Stimulated activated memory B cell treated with anti-CD40 and anti-IgM and Interleukin-4, amounts not matched to agents 10 μg/mL and 1 μg/mL and 100 μg/mL, for 72 hours (primary cell): Measurements from ENCODE around the gene CCR3.

Experiments
- ATAC-seq: fragments of 150-1000 bp; cut with Tn5 transposase; 2 replicates; pipeline ENCODE4 v1.10.0; 2021
- H3K27ac Mint-ChIP-seq: one replicate; pipeline ENCODE4 v1.8.0; 2022; ENCODE audit warnings: mild to moderate bottlenecking, mixed read lengths
- H3K27me3 Mint-ChIP-seq: one replicate; pipeline ENCODE4 v1.8.0; 2022; ENCODE audit warnings: mixed read lengths
- H3K36me3 Mint-ChIP-seq: one replicate; pipeline ENCODE4 v1.8.0; 2022; ENCODE audit warnings: mixed read lengths
- H3K4me1 Mint-ChIP-seq: one replicate; pipeline ENCODE4 v1.8.0; 2022; ENCODE audit warnings: mixed read lengths
- H3K4me3 Mint-ChIP-seq: one replicate; pipeline ENCODE4 v1.8.0; 2022; ENCODE audit warnings: mild to moderate bottlenecking, moderate library complexity, mixed read lengths
- H3K9me3 Mint-ChIP-seq: one replicate; pipeline ENCODE4 v1.8.0; 2022; ENCODE audit warnings: mixed read lengths

Gene CCR3

DNA sequence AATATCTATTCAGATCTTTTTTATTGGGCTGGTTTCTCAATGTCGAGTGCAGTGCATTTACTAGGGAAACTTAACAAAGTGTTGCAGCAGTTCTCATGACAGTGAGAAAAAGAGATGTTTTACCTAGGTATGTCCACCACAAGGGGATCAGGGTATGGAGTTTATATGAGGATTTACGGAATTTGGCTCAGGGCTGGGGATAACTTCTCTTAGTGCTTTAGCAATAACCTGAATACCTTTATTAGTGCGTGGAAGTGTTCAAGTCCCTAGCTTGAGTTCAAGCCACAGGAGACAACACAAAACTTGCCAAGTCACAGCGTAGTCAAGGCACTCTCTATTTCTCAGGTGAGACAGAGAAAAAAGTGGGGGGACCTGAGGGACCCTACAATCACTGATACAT lies 3.9 kb upstream of the CCR3 start:
- H3K36me3 Mint-ChIP-seq = no peaks in the 10 kb centered on the region
- no peak overlapping the region for H3K27ac Mint-ChIP-seq
- ATAC-seq = no peak
- H3K27me3 Mint-ChIP-seq = no peaks in the 10 kb centered on the region
- H3K4me3 Mint-ChIP-seq = no peak overlapping the region
- peaks cover 18% of the 10 kb centered on the region for H3K4me1 Mint-ChIP-seq
- H3K9me3 Mint-ChIP-seq = no peaks in the 10 kb centered on the region

DNA sequence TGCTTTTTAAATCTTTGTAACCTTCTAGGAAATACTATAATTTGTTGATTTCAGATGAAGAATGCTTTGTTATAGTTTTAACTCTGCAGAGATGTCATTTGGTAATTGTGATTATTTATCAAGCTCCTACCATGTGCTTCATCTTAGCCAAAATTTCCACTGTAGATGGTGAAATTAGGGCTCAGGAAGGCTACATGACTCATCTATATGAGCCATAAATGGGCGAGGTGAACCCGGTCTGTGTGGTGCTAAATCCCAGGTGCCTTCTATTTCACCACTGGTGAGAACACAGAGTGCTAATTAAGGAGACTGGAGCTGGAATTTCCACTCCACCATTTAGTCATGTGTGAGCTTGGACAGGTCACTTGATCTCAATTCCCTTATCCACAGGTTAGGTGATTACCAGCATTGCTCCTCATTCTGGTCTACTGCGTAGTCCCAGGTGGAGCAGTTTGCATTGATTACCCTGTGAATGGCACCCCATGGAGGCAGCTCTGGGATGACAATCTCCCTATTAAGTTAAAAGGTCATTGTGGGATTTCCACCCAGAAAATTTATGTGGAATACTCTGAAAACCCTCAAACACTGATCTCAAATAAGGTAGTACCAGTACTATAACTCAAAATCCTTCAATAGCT lies 2.8 kb upstream of the CCR3 start:
- Mint-ChIP-seq H3K27me3 (no peaks in the 10 kb centered on the region), H3K4me3 (no peak overlapping the region), H3K36me3 (no peaks in the 10 kb centered on the region), H3K27ac (no peak overlapping the region), H3K4me1 (peaks cover 18% of the 10 kb centered on the region), H3K9me3 (no peaks in the 10 kb centered on the region)
- ATAC-seq = no peak

DNA sequence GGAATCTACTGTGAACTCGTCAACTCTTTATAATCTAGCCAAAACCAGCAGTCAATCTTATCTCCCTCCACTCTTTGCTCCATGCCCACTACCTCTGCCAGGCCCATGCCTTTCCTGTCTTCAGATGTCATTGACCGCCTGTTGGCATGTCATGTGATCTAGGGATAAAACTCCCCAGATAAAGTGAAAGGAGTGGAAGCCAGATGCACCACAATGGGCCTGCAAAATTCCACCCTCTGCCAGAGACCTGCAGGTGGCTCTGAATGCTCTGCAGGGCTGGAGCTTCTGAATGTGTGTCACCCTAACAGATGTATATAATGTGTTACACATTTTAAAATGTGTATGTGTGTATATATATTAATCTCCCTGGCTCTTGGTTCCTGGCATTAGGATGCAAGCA lies 2.3 kb upstream of the CCR3 start:
- Mint-ChIP-seq H3K4me1 (peaks cover 18% of the 10 kb centered on the region), H3K9me3 (no peaks in the 10 kb centered on the region), H3K4me3 (no peak overlapping the region), H3K36me3 (no peaks in the 10 kb centered on the region), H3K27ac (no peak overlapping the region), H3K27me3 (no peaks in the 10 kb centered on the region)
- ATAC-seq = no peak

DNA sequence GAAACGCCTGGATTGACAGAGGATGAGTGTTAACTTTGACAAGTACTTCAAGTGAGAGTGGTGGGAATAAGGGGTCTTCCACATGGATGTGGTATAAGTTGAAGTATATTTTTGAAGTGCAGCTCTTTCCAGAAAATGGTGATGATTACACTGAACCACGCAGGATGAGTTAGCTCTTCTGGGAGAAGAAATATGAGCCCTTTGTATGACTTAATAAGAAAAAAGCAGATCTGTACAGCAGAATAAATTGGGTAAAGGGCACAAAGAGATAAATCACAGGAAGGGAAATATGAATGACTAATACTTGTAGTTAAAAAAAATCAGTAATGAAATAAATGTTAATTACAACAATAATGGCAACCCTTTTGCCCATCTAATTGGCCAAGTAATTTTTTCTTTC lies 1.3 kb downstream of the CCR3 start:
- no peak overlapping the region for H3K4me3 Mint-ChIP-seq
- H3K9me3 Mint-ChIP-seq = no peaks in the 10 kb centered on the region
- no peak for ATAC-seq
- no peaks in the 10 kb centered on the region for H3K27me3 Mint-ChIP-seq
- peaks cover 8% of the 10 kb centered on the region for H3K4me1 Mint-ChIP-seq
- no peaks in the 10 kb centered on the region for H3K36me3 Mint-ChIP-seq
- no peak overlapping the region for H3K27ac Mint-ChIP-seq

DNA sequence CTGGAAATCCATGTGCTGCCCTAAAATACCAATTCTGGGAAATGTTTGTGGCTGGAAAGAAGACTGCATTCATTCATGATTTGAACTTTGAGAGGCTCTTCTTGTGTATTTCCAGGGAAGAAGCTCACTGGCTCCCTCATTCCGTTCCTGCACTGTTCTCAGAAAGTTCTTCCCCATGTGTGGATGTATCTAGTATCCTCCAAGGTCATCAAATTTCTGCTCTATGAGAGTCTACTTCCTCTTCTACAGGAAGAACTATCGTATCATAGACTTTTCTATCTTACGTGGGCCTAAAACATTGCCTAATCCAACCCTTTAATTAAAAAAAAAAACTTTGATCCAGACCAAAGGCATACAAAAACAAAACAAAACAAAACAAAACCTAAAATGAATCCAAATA lies 2.9 kb downstream of the CCR3 start:
- Mint-ChIP-seq H3K36me3 (no peaks in the 10 kb centered on the region), H3K4me3 (no peak overlapping the region), H3K9me3 (no peaks in the 10 kb centered on the region), H3K27ac (no peak overlapping the region), H3K4me1 (peaks cover 8% of the 10 kb centered on the region), H3K27me3 (no peaks in the 10 kb centered on the region)
- no peak for ATAC-seq

DNA sequence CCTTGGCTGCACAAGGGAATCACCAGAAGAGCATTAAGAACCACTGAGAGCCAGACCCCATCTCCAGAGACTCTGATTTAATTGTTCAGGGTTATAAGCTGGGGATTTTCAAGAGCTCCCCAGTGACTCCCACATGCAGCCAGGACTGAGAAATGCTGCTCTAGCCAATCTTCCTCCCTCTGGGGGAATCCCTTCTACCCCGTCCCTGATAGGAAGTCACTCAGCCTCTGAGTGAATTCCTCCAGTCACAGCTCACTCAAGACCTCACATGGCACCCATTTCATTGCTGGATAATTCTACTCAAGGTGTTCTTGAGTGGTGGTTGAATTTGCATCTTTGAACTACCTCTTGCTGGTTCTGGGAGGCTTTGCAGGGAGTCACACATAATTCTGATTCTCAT lies 10.7 kb downstream of the CCR3 start:
- no peak overlapping the region for H3K27ac Mint-ChIP-seq
- H3K27me3 Mint-ChIP-seq = peaks cover 11% of the 10 kb centered on the region
- no peaks in the 10 kb centered on the region for H3K36me3 Mint-ChIP-seq
- peaks cover 7% of the 10 kb centered on the region for H3K4me1 Mint-ChIP-seq
- H3K9me3 Mint-ChIP-seq = no peaks in the 10 kb centered on the region
- peak; percentile 76 for ATAC-seq
- no peak overlapping the region for H3K4me3 Mint-ChIP-seq

DNA sequence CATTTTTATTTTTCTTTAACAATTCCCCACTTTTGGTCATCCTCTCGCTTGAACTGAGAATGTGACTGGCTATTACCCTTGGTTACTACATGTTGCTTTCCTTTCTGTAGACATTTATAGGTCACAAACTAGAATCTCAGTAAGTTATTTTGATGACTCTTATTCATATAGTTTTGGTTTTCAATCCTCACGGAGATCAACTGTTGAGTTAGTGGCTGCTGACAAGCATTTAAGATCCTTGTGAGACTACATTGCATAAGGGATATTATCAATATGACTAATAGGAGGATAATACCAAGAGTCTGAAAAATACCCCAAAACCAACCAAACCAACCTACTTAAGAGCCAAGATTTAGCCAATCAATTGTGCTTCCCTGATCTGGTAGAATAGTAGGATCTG lies 16.3 kb downstream of the CCR3 start:
- no peak overlapping the region for H3K27ac Mint-ChIP-seq
- H3K27me3 Mint-ChIP-seq = peaks cover 11% of the 10 kb centered on the region
- peaks cover 7% of the 10 kb centered on the region for H3K36me3 Mint-ChIP-seq
- ATAC-seq = no peak
- no peaks in the 10 kb centered on the region for H3K4me1 Mint-ChIP-seq
- no peak overlapping the region for H3K4me3 Mint-ChIP-seq
- H3K9me3 Mint-ChIP-seq = peaks cover 7% of the 10 kb centered on the region

DNA sequence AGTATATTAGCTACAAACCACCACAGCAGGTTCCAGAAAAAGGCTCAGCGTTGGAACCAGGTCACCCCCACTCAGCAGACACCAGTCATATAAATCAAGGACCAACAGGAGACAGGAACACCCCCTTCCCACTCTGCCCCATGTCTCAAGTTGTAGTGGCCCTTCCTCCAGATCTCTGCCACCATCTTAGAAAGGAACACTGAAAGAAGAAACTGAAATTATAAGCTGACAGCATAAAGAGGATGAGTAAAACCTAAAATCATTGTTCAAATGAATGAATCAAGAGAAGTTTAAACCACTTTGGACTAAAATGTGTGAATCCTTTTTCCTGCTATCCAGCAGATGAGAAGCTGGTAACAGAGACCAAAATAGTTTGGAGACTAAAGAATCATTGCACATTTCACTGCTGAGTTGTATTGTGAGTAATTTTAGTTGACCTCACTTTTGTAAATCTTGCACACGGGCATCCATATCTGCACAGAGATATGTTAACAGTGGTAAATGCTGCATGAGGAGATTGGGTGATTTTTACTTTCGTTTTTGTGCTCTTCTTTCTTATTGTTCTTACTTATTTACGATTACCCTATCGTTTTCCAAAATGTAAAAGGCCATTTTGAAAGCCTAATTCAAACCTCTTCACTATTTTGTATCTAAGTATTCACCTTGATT lies 19.8 kb downstream of the CCR3 start:
- Mint-ChIP-seq H3K4me3 (no peak overlapping the region), H3K9me3 (peaks cover 7% of the 10 kb centered on the region), H3K27me3 (no peaks in the 10 kb centered on the region), H3K36me3 (peaks cover 7% of the 10 kb centered on the region), H3K4me1 (no peaks in the 10 kb centered on the region), H3K27ac (no peak overlapping the region)
- ATAC-seq = no peak

DNA sequence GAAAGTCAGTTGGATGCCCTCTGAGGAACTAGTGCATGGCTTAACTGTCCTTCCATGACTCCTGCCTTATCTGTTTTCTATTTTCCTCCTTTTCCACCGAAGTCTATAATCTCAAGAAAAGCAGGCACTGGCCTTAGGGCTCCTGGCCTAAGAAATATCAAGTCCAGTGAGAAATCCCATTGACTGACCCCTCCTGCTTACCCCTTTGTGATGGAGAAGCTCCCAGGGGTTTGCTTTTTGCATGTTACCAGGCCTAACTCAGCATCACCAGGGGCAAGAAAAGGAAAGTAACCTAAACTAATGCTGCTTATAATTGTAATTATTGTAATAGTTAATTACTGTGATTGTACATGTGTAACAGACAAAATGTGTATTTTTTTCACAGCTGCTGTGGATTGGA lies 21.7 kb downstream of the CCR3 start:
- Mint-ChIP-seq H3K4me3 (no peak overlapping the region), H3K27ac (no peak overlapping the region)
- no peak for ATAC-seq

DNA sequence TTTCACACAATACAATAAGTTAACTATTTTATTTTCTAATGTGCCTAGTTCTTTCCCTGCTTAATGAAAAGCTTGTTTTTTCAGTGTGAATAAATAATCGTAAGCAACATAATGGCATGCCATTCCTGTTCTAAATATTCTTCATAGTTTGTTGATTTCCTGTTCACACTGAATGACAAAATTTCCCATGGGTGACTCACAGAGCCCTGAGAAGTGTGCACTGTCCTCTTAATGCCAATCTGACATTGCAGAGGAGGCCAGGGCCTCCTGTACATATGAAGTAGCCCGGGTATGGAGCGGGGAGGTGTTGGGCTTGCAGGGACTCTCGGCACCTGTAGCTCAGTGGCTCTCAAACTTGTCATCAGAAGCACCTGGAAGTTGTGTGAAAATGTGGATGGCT lies 24.3 kb downstream of the CCR3 start:
- ATAC-seq = no peak
- no peak overlapping the region for H3K4me3 Mint-ChIP-seq
- no peaks in the 10 kb centered on the region for H3K4me1 Mint-ChIP-seq
- H3K9me3 Mint-ChIP-seq = no peaks in the 10 kb centered on the region
- H3K27ac Mint-ChIP-seq = no peak overlapping the region
- peaks cover 8% of the 10 kb centered on the region for H3K27me3 Mint-ChIP-seq
- H3K36me3 Mint-ChIP-seq = no peaks in the 10 kb centered on the region

More for the DNA sequence above, 21.7 kb downstream of the CCR3 start:
- Mint-ChIP-seq H3K4me1 (no peaks in the 10 kb centered on the region), H3K36me3 (peaks cover 7% of the 10 kb centered on the region), H3K9me3 (peaks cover 7% of the 10 kb centered on the region), H3K27me3 (no peaks in the 10 kb centered on the region)

DNA sequence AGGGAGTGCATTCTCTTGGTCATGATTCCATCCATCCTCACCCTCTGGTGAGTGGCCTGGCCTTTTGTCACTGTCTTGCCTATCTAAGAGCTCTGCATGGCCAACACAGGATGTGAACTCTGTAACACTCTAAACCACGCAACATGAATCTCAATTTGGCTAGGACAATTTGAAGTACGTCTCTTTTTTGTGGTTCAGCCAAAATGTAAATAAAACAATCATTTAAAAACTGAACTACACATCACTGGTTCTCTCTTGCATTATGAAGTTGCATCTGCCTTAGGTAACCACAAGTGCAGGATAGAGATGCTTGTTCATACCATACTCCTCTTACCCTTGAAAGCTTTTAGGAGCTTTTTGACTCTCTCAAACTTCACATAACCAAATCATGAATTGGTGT lies 27.3 kb downstream of the CCR3 start:
- Mint-ChIP-seq H3K4me1 (peaks cover 5% of the 10 kb centered on the region), H3K27me3 (peaks cover 8% of the 10 kb centered on the region), H3K9me3 (no peaks in the 10 kb centered on the region), H3K27ac (no peak overlapping the region), H3K4me3 (no peak overlapping the region), H3K36me3 (no peaks in the 10 kb centered on the region)
- peak; percentile 16 for ATAC-seq

DNA sequence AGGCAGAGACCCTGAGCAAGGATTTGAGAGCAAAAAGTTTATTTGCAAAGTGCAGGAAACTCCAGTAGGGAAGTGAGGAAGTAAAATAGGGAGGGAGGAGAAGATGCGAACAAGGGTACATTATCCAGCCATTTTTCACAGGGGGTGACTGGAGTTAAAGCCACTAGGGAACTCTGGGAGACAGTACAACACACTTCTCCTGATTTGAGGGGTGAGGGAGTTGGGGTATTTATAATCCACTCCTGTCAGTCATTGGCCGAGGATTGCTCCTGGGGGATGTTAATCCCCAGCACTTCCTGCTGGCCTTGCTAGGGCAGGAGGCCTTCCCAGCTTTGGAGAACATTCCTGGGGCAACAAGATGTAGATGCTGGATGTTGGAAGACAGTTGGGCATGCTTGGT lies 28.2 kb downstream of the CCR3 start:
- Mint-ChIP-seq H3K27me3 (peaks cover 8% of the 10 kb centered on the region), H3K4me1 (peaks cover 5% of the 10 kb centered on the region), H3K27ac (no peak overlapping the region), H3K9me3 (no peaks in the 10 kb centered on the region), H3K4me3 (no peak overlapping the region), H3K36me3 (no peaks in the 10 kb centered on the region)
- no peak for ATAC-seq

DNA sequence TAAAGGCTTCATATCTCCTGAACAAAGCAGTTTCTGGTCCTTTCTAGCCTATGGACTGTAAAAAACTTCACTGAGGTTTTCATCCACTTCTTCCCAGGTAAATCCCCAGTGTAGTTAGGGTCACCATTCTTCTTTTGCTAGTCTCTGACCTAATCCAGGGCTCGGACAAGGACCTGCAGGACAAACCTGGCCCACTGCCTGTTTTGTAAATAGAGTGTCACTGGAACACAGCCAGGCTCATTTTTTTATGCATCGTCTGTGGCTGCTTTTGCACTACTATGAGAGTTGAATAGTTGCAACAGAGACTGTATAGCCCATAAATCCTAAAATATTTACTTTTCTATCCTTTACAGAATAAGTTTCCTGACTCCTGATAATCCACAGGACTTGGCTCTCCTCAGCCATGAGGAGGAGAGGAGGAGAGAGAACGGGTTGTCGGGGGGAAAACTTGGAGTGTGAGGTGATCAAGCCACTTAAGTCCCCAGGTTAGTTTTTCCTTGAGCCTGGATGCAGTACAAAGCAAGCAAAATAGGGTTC lies 29.0 kb downstream of the CCR3 start:
- no peaks in the 10 kb centered on the region for H3K9me3 Mint-ChIP-seq
- no peak overlapping the region for H3K4me3 Mint-ChIP-seq
- no peak overlapping the region for H3K27ac Mint-ChIP-seq
- H3K27me3 Mint-ChIP-seq = peaks cover 8% of the 10 kb centered on the region
- peaks cover 6% of the 10 kb centered on the region for H3K4me1 Mint-ChIP-seq
- no peaks in the 10 kb centered on the region for H3K36me3 Mint-ChIP-seq
- ATAC-seq = no peak

DNA sequence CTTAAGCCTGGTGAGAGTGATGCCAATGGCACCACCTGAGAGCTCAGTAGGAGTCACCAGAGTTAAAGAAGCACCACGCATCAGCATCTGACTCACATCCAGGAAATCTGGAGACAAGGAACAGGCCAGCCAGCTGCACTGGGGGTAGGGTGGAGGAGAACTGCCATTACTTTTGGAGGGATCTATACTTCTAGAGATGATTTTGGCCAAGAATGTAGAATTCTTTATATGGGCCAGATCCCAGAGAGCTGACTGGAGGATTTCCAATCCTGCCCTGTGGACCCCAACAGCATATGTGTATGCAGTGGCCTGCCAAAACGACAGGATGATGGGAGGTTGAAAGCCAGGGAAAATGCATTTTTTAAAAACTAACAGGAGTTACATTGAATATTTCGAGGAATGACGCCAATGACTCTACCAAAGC lies 29.8 kb downstream of the CCR3 start:
- Mint-ChIP-seq H3K27me3 (peaks cover 8% of the 10 kb centered on the region), H3K27ac (no peak overlapping the region), H3K36me3 (no peaks in the 10 kb centered on the region), H3K4me1 (peaks cover 12% of the 10 kb centered on the region), H3K9me3 (no peaks in the 10 kb centered on the region), H3K4me3 (no peak overlapping the region)
- ATAC-seq = no peak

DNA sequence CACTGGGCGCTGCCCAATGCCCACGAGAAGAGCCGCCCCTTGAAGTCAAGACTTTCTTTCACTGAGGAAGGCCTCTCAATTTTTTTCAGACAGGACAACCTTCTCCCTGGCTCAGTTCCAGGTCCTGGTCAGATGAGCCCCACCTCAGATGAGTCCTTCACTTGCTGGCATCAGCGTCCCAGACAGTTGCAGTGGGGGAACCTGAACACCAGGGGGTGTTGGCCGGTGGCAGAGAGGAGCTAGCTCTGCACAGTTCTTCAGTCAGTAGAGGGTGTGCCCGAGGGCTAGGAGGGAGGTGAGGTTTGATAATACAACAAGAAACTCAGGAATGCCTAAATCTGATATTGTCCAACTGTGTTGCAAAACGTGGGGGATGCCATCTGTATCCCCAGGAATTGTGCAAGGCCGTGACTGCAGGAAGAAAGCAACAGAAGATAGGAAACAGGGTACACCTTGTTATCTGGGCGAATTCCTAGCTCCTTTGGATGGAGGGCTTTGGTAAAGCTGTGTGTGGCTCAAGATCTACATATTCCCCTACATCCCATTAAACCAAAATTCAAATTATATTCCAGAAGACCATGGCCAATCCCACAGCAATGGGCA lies 34.3 kb downstream of the CCR3 start:
- no peak overlapping the region for H3K27ac Mint-ChIP-seq
- peak; percentile 86 for ATAC-seq
- H3K4me3 Mint-ChIP-seq = no peak overlapping the region
- H3K27me3 Mint-ChIP-seq = no peaks in the 10 kb centered on the region
- H3K9me3 Mint-ChIP-seq = peaks cover 10% of the 10 kb centered on the region
- peaks cover 16% of the 10 kb centered on the region for H3K4me1 Mint-ChIP-seq
- peaks cover 9% of the 10 kb centered on the region for H3K36me3 Mint-ChIP-seq

DNA sequence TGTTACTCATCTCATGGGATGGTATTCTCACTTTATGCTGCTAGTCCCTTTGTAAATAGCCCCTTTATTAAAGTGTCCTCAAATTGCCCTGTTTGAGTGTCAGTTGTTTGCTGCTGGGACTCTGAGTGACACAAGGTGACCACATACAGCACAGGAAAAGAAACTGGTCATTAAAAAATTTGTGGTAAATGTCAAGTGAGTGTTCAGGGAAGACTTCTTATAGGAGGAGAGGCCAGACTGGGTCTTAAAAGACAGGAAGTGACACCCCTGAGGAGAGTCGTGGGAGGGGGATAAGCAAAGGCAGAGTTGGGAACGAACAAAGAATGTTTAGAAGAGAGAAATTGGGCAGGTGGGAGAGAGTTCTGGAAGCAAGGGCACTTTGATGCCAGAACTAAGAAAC lies 35.2 kb downstream of the CCR3 start:
- peaks cover 9% of the 10 kb centered on the region for H3K36me3 Mint-ChIP-seq
- H3K4me3 Mint-ChIP-seq = no peak overlapping the region
- H3K27ac Mint-ChIP-seq = no peak overlapping the region
- ATAC-seq = no peak
- peaks cover 10% of the 10 kb centered on the region for H3K9me3 Mint-ChIP-seq
- peaks cover 24% of the 10 kb centered on the region for H3K4me1 Mint-ChIP-seq
- no peaks in the 10 kb centered on the region for H3K27me3 Mint-ChIP-seq
